ENCODE measurements around the gene FERMT2. TPM values are rescaled to one million over a fixed set of nuclear protein-coding genes. Genes with fewer than 3 reads are reported as not detected.
A peak's percentile ranks its signal among the peaks of the same experiment; 100 is the strongest.

The FERMT2 gene
- total and polyA plus RNA-seq, 8 donors, result 10.4 to 27.9 (median 16.6) TPM

DNA sequence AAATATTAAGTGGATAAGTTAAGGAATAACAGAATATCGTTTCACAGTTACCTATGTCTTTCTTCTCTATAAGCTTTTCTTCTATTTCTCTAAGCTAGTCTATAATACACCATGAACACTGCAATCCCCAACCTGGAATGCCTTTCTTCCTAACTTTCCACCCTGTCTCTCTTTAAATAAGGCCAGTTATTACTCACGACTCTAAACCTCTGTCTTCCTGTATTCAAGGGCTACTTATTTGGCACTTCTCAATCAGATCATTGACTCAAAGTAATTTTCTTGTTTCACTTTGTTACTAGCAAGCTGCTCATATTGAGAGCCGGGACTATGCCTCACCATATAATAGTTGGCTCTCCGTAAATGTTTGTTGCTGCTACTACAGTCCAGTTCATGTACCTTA is 13.5 kb downstream of the FERMT2 start:
- Histone ChIP-seq H3K4me3 (no peak overlapping the region), H3K9me3 (no peaks in the 10 kb centered on the region), H3K4me1 (peaks cover 0 to 4% (median 3%) of the 10 kb centered on the region in 3 donors), H3K27ac (no peak overlapping the region), H3K36me3 (no peaks in the 10 kb centered on the region), H3K27me3 (no peaks in the 10 kb centered on the region)
- no peak for ATAC-seq
- no peak for TF ChIP-seq CTCF (IDR thresholded peaks at IDR 0.05)
- 72 to 83% methylated on average over 4 of the region's 4 CpGs for WGBS, 2 donors
- no peak for DNase-seq
- intact Hi-C loops (cut with DNase I), result no loop called here
- FAIRE-seq, result no peak

GRCh38 chr14:52936437-52936836 is 14.4 kb downstream of the FERMT2 start:
- FAIRE-seq (no peak), ATAC-seq (no peak), DNase-seq (no peak)
- intact Hi-C loops (cut with DNase I), result no loop called here
- H3K4me3 ChIP-seq, result no peak overlapping the region
- WGBS, 2 donors, result 94 to 100% methylated on average over 1 of the region's 1 CpG
- H3K4me1 ChIP-seq, result peaks cover 0 to 4% (median 3%) of the 10 kb centered on the region in 3 donors
- H3K27ac ChIP-seq, result no peak overlapping the region
- H3K9me3 ChIP-seq, result no peaks in the 10 kb centered on the region
- H3K27me3 ChIP-seq, result no peaks in the 10 kb centered on the region
- H3K36me3 ChIP-seq, result no peaks in the 10 kb centered on the region
- TF ChIP-seq CTCF (IDR thresholded peaks at IDR 0.05), result no peak

GRCh38 chr14:52935833-52936232 is 15.0 kb downstream of the FERMT2 start:
- Histone ChIP-seq H3K36me3 (no peaks in the 10 kb centered on the region), H3K4me3 (no peak overlapping the region), H3K9me3 (no peaks in the 10 kb centered on the region), H3K27ac (no peak overlapping the region), H3K27me3 (no peaks in the 10 kb centered on the region), H3K4me1 (peaks cover 0 to 4% (median 3%) of the 10 kb centered on the region in 3 donors)
- WGBS, 2 donors, result 53 to 61% methylated on average over 3 of the region's 3 CpGs
- FAIRE-seq, result no peak
- TF ChIP-seq CTCF (IDR thresholded peaks at IDR 0.05), result no peak
- DNase-seq, result no peak
- intact Hi-C loops (cut with DNase I), result no loop called here
- ATAC-seq, result peak in 1 of 4 donors; percentile 32

- no peak overlapping the region for H3K4me3 ChIP-seq
- FAIRE-seq, result no peak
- ATAC-seq, result no peak
- no peak for DNase-seq
- no peaks in the 10 kb centered on the region for H3K9me3 ChIP-seq
- H3K4me1 ChIP-seq, result peaks cover 0 to 4% (median 0%) of the 10 kb centered on the region in 3 donors
- TF ChIP-seq CTCF (IDR thresholded peaks at IDR 0.05), result no peak
- no peaks in the 10 kb centered on the region for H3K36me3 ChIP-seq
- intact Hi-C loops (cut with DNase I), result no loop called here
- WGBS, 2 donors, result 42 to 58% methylated on average over 2 of the region's 2 CpGs
- no peaks in the 10 kb centered on the region for H3K27me3 ChIP-seq
- no peak overlapping the region for H3K27ac ChIP-seq
Measured at GRCh38 chr14:52934762-52935161, 16.1 kb downstream of the FERMT2 start.

DNA sequence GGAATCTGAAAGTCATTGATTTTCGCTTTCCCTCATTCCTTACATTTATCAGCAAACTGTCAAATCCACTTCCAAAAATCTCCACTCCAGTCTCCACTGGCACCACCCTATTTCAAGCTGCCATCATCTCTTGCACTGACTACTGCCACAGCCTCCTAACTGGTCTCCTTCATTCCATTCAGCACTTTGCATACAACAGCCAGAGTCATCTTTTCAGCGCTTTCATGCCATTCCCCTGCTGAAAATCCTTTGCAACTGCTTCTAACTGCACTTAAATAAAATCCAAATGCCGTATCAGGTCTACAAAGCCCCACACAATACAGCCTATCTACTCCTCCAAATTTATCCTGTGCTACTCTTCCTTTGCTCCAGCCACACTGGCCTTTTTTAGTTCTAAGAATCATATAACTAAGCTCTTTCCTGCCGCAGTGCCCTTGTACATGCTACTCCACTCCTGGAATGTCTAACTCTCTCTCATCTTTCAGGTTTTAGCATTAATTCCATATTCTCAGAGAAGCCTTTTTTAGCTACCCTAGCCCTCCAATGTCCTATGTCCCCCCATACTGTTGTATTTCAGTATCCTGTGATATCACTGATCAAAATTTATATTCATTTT is 21.6 kb downstream of the FERMT2 start:
- Histone ChIP-seq H3K4me3 (no peak overlapping the region), H3K4me1 (peaks cover 10 to 22% (median 21%) of the 10 kb centered on the region in 3 donors), H3K36me3 (no peaks in the 10 kb centered on the region), H3K27ac (no peak overlapping the region), H3K27me3 (no peaks in the 10 kb centered on the region), H3K9me3 (no peaks in the 10 kb centered on the region)
- no peak for DNase-seq
- no peak for TF ChIP-seq CTCF (IDR thresholded peaks at IDR 0.05)
- WGBS, 2 donors, result 97 to 98% methylated on average over 4 of the region's 4 CpGs
- intact Hi-C loops (cut with DNase I), result no loop called here
- no peak for ATAC-seq
- FAIRE-seq, result no peak
